Natural killer cell (primary cell): ENCODE data around the gene DUT. TPM values are rescaled to one million over a fixed set of nuclear protein-coding genes. Genes with fewer than 3 reads are reported as not detected.

ENCODE experiments used
- ATAC-seq, 3 donors: fragments of 150-1000 bp in 2 of 3; fragments of 200-7000 bp in 1 of 3; cut with Tn5 transposase; 1 replicate in 1 of 3; 2 replicates in 2 of 3; pipeline ENCODE4 v1.10.0; 2021; ENCODE audit warnings: mild to moderate bottlenecking in 2 of 3, moderate library complexity in 2 of 3
- DNase-seq, 2 donors: peaks; one replicate each; pipeline versions ENCODE4 v3.0.0 to v3.0.0-alpha.2; 2013 to 2021; ENCODE audit warnings: mixed read lengths in 1 of 2
- H3K27ac ChIP-seq: one replicate; pipeline ENCODE4 v1.5.1; 2013; ENCODE audit warnings: mild to moderate bottlenecking, low read length
- H3K27me3 ChIP-seq: one replicate; pipeline ENCODE4 v1.6.1; 2013; ENCODE audit warnings: low read length; ENCODE audit not compliant: control insufficient read depth, insufficient read depth
- H3K36me3 ChIP-seq: one replicate; pipeline ENCODE4 v1.6.1; 2013; ENCODE audit warnings: low read length; ENCODE audit not compliant: control insufficient read depth, insufficient read depth
- H3K4me1 ChIP-seq: one replicate; pipeline ENCODE4 v1.6.1; 2013; ENCODE audit warnings: low read length; ENCODE audit not compliant: control insufficient read depth, insufficient read depth
- H3K4me3 ChIP-seq: one replicate; pipeline ENCODE4 v1.5.1; 2013; ENCODE audit warnings: low read length
- H3K9me3 ChIP-seq: one replicate; pipeline ENCODE4 v1.6.1; 2013; ENCODE audit warnings: low read length; ENCODE audit not compliant: control insufficient read depth, insufficient read depth
- H3K27ac Mint-ChIP-seq, 2 donors: one replicate each; pipeline ENCODE4 v1.8.0; 2022; ENCODE audit warnings: mild to moderate bottlenecking in 2 of 2, mixed read lengths in 2 of 2, moderate library complexity in 1 of 2
- H3K27me3 Mint-ChIP-seq, 2 donors: one replicate each; pipeline ENCODE4 v1.8.0; 2022; ENCODE audit warnings: low read depth in 2 of 2, mixed read lengths in 2 of 2
- H3K36me3 Mint-ChIP-seq: one replicate; pipeline ENCODE4 v1.8.0; 2022; ENCODE audit warnings: mixed read lengths
- H3K4me1 Mint-ChIP-seq, 2 donors: one replicate each; pipeline ENCODE4 v1.8.0; 2022; ENCODE audit warnings: mixed read lengths in 2 of 2
- H3K4me3 Mint-ChIP-seq: one replicate; pipeline ENCODE4 v1.8.0; 2022; ENCODE audit warnings: mild to moderate bottlenecking, moderate library complexity, mixed read lengths
- H3K9me3 Mint-ChIP-seq, 2 donors: one replicate each; pipeline ENCODE4 v1.8.0; 2022; ENCODE audit warnings: mixed read lengths in 2 of 2
- CTCF ChIP-seq: fragments of 200-600 bp; IDR thresholded peaks from one replicate; pipeline ENCODE4 v1.8.0; 2022; ENCODE audit warnings: antibody characterized with exemption
- WGBS: methylation state at CpG from one replicate; pipeline ENCODE4 v1.1.7; 2013; ENCODE audit warnings: missing lambda C conversion rate; ENCODE audit not compliant: insufficient coverage; 5-methylcytosine and 5-hydroxymethylcytosine counted together
- intact Hi-C: fragments of 100-400 bp; cut with micrococcal nuclease; formaldehyde crosslinking; loops from one replicate; pipeline ENCODE4 v1.14.2; 2022
- total RNA-seq, 4 donors: library from RNA; stranded (reverse); fragments of 120-200 nt in 1 of 4; gene quantifications; one replicate each; pipeline versions ENCODE4 v1.2.3 to v1.2.4, GENCODE V29; 2013 to 2022

DUT gene
- total RNA-seq, 3 donors from 2014 or later (not counting 1 experiment from before 2014, with no cell fraction given) = 34.4 to 48.3 (median 44.8) TPM

GRCh38 chr15:48385031-48385830, 54.0 kb downstream of the DUT start:
- no peak overlapping the region for H3K27ac Mint-ChIP-seq
- intact Hi-C loops = no loop called here
- no peak overlapping the region for H3K4me3 Mint-ChIP-seq
- no peaks in the 10 kb centered on the region for H3K4me1 Mint-ChIP-seq
- no peak for ATAC-seq
- H3K27me3 ChIP-seq = no peaks in the 10 kb centered on the region
- no peak for DNase-seq
- H3K4me3 ChIP-seq = no peak overlapping the region
- no peaks in the 10 kb centered on the region for H3K36me3 ChIP-seq
- H3K4me1 ChIP-seq = no peaks in the 10 kb centered on the region
- no peak for TF ChIP-seq CTCF
- no peaks in the 10 kb centered on the region for H3K36me3 Mint-ChIP-seq
- WGBS = 92% methylated on average over 4 of the region's 4 CpGs
- peaks cover 13 to 18% of the 10 kb centered on the region in 2 donors for H3K27me3 Mint-ChIP-seq
- no peaks in the 10 kb centered on the region for H3K9me3 Mint-ChIP-seq
- H3K27ac ChIP-seq = no peak overlapping the region
- H3K9me3 ChIP-seq = no peaks in the 10 kb centered on the region

- Mint-ChIP-seq H3K27ac (no peak overlapping the region), H3K4me1 (no peaks in the 10 kb centered on the region), H3K4me3 (no peak overlapping the region), H3K9me3 (no peaks in the 10 kb centered on the region), H3K27me3 (peaks cover 13 to 25% of the 10 kb centered on the region in 2 donors), H3K36me3 (no peaks in the 10 kb centered on the region)
- no peak for DNase-seq
- Histone ChIP-seq H3K36me3 (no peaks in the 10 kb centered on the region), H3K4me1 (no peaks in the 10 kb centered on the region), H3K4me3 (no peak overlapping the region), H3K27me3 (no peaks in the 10 kb centered on the region), H3K9me3 (no peaks in the 10 kb centered on the region), H3K27ac (no peak overlapping the region)
- intact Hi-C loops = no loop called here
- WGBS = 84% methylated on average over 4 of the region's 4 CpGs
- no peak for TF ChIP-seq CTCF
- peak in 1 of 3 donors; percentile 7 for ATAC-seq
Observed at GRCh38 chr15:48388016-48388851, 57.0 kb downstream of the DUT start.

- Mint-ChIP-seq H3K36me3 (no peaks in the 10 kb centered on the region), H3K4me1 (no peaks in the 10 kb centered on the region), H3K4me3 (no peak overlapping the region), H3K27me3 (peaks cover 9 to 19% of the 10 kb centered on the region in 2 donors), H3K9me3 (no peaks in the 10 kb centered on the region), H3K27ac (no peak overlapping the region)
- no peak overlapping the region for H3K4me3 ChIP-seq
- TF ChIP-seq CTCF = no peak
- H3K9me3 ChIP-seq = no peaks in the 10 kb centered on the region
- H3K4me1 ChIP-seq = no peaks in the 10 kb centered on the region
- DNase-seq (no peak), ATAC-seq (no peak)
- 100% methylated on average over 1 of the region's 1 CpG for WGBS
- H3K27me3 ChIP-seq = no peaks in the 10 kb centered on the region
- intact Hi-C loops = no loop called here
- no peaks in the 10 kb centered on the region for H3K36me3 ChIP-seq
- H3K27ac ChIP-seq = no peak overlapping the region
Observed at GRCh38 chr15:48388910-48389309, 57.7 kb downstream of the DUT start.
